Epidermal melanocyte (primary cell): ENCODE measurements around the gene SFT2D1.
"Not testable (repeated sequence)": the region's sequence is repeated elsewhere in the genome, so short reads cannot be mapped to it uniquely, and the experiment has no call there.

ENCODE experiments used
- DNase-seq: peaks from one replicate; pipeline ENCODE4 v3.0.0; 2011; ENCODE audit warnings: low spot score; ENCODE audit not compliant: insufficient read length

The SFT2D1 gene

DNA sequence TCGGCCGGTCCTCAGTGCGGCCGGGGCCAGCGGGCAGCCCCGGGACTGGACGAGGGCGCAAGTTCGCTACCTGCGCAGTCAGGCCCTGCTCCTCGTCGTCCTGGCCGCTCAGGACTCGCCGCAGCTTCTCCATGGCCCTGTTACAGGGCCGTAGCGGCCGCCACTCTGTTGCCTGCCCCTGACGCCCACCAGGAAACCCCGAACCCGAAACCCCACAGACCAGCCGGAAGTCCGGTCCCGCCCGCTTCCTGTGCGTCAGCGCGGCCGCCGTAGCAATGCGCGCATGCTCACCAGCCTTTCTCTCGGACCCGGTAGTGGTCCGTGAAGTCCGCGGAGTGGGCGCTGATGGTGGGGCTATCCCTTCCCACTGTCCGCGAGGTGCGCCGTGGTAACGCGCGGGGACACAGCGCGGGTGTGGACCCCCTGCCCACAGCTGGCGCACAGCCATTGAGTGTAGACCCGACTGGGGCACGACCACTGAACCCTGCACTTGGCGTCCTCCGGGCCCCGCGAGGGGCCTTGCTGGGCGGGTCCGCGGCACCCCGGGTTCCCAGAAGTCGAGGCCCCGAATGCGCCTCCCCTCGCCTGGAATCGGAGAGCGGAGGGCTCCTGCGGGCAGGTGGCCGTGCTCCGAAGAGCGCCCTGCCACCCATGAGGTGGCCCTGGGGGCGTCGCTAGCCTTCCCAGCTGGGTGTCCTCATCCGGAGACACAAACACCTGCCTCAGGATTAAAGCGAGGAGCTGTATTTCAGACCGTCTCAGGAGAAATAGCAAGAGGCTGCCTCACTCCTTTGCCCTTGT is at the start of gene SFT2D1:
Gene SFT2D1, minus strand, starts transcription at position 197 of the 801 bp plus-strand sequence. Its CDS starts 64 bp downstream, at position 133.
- DNase-seq, result peak; percentile 73

DNA sequence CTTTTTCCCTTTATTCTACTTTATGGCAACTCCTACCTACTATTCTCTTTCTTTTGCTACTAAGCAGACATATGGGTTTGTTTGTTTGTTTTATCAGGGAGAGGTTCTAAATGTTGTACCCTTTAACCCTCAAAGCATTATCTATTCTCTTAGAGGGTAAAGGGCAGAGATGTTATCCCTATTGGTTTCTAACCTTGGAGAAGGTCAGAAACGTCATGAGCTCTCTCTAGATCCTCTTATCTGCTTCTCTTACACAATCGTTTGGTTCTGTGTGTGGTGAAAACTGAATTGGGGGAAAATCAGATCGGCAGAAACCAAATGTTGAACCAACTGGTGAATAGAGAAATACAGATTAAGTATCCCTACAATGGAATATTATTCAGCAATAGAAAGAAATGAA is 46.8 kb upstream of the SFT2D1 start:
- DNase-seq, result no peak

DNA sequence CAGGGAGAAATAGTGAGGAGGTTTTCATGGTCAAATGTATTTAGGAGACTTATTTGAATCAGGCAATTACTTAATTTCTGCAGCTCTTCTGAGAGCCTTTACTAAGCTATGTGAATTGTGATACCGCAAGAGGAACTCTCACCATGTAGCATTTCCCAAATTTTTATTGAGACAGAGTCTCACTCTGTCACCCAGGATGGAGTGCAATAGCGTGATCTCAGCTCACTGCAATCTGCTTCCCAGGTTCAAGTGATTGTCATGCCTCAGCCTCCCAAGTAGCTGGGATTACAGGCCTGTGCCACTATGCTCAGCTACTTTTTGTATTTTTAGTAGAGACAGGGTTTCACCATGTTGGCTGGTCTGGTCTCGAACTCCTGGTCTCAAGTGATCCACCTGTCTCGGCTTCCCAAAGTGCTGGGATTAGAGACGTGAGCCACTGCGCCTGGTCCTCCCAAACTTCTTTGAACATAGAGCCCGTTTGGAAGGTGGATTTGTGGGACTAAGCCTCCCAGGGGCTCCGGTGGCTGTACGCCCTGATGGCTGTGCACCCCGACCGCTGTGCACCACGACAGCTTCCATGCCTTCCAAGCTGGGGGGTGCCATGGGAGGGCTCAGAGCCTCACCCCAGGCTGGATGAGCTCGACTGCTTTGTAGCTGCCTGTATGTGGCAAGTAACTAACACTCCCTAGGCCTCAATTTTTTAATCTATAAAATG is 46.1 kb upstream of the SFT2D1 start:
- no peak for DNase-seq

DNA sequence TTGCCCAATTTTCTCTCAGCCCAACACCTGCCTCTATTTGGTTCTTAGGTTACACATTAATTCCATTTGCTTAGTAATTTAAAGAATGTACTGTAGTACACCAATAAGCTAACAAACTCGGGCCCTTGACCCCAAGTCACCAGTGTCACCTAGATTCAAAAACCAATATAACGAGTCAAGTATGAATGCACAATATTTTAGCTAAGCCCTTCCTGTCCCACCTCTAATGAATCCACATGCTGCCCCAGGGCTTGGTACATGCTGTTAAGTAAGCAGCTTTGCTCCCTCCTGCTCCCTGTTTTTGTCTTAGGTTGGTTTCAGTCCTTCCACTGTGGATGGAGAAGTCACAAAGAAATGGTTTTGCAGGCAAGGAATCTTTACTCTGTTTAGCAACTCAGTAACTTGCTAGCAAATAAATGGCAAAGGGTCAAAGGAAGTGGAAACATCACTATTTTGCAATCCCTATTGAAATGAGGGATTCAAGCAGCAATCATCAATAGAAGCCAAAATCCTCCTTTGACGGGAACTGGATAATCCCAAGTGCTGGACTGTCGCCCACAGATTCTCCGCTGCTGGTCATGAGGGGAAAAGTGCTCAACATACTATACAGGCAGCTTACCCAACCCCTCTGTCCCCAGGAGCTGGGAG is 45.4 kb upstream of the SFT2D1 start:
- DNase-seq, result no peak

DNA sequence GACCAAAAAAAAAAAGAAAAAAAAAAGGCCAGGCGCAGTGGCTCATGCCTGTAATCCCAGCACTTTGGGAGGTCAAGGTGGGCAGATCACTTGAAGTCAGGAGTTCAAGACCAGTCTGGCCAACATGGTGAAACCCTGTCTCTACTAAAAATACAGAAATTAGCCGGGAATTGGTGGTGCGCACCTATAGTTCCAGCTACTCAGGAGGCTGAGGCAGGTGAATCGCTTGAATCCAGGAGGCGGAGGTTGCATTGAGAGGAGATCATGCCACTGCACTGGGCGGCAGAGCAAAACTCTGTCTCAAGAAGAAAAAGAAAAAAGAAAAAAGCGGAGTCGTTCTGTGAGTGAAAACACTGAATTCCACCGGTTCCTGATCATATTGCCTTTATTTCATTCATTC is 44.8 kb upstream of the SFT2D1 start:
- DNase-seq, result not testable (repeated sequence)

DNA sequence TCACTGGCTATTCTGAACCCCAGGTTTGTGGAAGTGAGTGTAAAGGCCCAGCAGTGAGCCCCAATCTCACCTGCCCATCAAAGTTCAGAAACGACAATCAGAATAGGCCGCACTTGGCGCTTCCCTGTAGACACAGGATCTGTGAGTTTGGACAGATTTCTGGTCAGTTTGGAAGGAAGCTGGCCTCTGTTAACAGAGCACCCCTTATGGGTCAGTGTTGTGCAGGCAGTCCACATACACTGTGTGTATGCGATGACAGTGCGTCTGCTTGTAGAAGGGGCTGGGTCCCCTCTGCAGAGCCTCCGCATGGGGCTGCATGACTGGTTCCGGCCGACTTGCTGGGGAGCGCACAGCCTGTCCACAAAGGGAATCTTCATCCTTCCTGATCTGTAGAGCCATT is 43.8 kb upstream of the SFT2D1 start:
- no peak for DNase-seq

DNA sequence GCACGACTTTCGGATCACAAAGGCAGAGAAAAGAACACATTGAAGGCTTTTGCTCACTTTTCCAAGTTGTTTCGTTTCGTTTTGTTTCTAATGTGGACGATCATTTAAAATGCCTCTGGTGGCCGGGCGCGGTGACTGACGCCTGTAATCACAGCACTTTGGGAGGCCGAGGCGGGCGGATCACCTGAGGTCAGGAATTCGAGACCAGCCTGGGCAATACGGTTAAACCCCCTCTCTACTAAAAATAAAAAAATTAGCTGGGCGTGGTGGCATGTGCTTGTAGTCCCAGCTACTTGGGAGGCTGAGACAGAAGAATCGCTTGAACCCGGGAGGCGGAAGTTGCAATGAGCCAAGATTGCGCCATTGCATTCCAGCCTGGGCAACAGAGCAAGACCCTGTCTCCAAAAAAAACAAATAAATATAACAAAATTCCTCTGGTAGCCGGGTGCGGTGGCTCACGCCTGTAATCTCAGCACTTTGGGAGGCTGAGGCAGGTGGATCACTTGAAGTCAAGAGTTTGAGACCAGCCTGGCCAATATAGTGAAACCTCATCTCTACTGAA is 41.5 kb upstream of the SFT2D1 start:
- not testable (repeated sequence) for DNase-seq

DNA sequence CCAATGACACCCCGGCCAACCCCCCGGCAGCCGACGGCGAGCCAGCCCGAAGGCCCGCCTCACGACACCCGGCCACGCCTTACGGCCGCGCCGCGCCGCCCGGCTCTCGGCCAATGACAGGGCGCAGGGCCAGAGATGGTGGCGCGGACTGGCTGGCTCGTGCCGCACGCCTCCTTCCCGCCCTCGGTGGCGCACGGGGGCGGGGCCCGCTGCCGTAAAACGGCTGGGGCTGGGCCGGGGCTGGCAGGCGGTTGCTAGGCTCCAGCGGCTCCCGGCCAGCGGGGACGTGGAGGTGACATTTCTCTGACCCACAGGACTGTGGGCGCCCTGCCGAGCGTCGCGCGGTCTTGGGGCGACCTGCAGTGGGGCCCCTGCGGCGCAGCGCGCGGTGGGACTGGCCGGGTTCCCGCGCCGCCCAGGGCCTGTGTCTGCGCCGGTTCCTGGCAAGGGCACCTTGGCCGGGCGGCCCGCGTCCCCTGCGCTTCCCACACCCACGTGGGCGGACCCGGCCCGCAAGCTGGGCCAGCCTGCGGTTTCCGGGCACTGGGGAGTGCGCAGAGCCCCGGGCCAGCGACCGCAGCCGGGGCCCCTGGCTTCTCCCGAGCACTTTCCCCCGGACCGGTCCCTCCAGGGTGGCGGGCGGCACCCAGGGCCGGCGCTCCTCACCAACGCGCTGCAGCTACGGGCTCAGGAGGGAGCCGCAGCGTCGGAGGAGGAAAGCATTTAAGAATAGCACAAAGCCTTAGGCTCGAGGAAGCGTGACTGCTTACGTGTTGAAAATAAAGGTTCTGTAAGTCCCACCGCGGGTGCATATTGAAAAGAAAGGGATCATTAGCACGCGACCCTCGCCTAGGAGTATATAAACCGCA is 40.8 kb upstream of the SFT2D1 start, which contains the start of gene MPC1:
Gene MPC1, minus strand, starts transcription at position 8 of the 869 bp plus-strand sequence. CDS start 64 bp downstream, outside the sequence.
- peak; percentile 92 for DNase-seq

DNA sequence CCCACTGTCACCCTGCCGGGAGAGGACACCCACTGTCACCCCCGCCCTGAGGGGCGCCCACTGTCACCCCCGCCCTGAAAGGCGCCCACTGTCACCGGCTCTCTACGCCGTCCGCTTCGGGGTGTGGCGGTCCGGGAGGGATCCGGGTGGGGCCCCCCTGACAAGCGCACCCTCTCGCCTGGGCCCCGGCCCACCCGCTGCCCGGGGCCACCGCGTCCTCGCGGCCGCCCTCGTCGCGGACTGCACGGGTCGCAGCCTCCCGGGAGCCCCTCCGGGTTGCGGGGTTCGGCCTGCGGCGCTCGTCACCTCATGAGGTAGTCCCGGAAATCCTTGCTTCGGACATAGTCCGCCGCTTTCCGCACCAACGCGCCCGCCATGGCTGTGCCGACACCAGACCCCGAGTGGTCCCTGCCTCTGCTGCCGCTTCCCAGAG is 40.2 kb upstream of the SFT2D1 start:
- DNase-seq, result no peak

DNA sequence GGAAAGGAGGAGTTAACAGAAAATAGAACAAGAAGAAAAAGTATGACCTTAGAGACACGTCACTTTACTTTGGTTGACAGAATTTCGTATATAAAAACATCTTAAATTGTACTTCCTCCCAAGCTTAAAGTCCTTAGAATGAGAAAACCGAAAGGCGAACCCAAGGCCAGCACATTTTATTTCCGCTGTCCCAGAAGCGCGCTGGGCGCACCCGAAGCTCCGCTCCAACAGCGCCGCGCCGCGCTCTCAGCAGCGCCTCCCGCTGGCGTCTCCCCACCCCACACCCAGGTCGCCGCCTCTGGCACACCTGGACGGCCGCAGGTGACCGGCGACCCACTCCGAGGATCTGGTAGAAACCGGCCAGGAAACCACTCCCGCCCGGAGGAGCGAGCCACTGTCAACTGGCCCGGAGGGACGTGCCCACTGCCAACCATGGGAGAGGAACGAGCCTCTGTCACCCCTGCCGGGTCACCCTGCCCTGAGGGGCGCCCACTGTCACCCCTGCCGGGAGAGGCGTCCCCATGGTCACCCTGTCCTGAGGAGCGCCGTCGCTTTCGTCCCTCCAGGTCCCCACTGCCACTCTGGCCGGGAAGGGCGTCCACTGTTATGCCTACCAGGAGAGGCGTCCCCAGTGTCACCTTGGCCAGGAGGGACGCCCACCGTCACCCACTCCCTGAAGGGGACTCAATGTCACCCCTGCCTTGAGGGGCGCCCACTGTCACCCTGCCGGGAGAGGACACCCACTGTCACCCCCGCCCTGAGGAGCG is 39.6 kb upstream of the SFT2D1 start:
- no peak for DNase-seq

DNA sequence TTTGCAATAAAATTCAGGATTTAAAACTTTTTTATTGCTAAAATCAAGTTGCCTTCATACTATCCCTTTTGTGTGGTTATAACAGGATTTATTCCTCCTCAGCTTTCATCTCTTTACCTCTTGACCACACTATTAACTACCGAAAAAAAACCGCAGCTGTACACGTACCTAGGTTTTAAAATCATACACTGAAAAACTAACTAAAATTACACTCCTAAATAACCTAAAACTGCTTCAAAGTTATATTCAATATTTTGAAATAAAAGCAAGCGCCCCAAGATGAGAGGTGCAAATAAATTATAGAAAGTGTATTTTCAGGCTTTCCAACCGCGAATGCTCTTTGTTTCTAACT is 39.0 kb upstream of the SFT2D1 start:
- no peak for DNase-seq

DNA sequence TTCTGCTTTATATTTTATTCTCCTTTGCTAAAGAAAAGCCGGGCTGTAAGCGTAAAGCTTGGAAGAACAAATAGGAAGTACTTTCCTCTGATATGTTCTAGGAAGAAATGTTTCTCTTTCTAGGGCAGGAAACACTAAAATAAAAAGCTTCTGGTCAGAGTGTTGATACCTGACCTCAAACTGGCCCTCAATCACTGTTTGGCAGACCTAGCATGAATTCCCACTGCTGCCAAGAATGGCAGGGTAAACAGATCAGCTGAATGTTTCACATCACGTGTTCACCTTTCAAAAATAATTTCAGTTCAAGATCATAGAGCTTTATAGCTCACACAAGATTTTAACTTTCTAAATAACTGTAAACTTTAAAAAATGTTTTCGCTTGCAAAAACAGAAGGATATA is 37.5 kb upstream of the SFT2D1 start:
- no peak for DNase-seq

DNA sequence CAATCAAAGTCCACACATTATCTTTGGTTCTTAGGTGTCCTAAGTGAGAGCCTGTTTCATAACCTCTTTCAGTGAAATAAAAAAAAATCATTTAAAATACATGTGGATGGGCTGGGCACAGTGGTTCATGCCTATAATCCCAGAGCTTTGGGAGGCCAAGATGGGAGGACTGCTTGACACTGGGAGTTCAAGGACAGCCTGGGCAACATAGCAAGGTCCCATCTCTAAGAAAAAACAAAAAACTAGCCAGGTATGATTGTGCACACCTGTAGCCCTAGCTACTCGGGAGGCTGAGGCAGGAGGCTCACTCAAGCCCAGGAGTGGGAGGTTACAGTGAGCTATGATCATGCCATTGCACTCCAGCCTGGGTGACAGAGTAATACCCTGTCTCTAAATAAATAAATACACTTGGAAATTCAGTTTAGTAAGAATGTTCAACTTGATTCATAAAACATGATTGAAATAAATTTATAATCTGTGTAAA is 36.8 kb upstream of the SFT2D1 start:
- no peak for DNase-seq

DNA sequence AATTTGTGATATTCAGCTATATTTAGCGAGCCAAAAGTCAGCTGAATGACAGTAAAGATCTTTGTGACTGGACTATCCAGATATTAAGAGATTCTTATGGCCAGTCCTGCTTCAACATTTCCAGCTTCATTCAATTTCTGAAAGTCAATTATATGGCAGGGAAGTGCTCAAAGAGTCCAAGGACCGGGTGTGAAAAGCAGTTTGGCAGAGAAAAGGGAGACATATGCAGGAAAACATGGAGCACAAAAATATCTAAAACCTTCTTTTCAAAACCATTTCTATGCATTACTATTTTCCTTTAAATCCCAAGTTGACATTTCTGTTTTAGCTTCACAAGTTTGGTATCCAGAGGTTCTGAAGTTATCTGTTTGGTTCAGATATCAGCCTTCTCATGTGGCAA is 35.4 kb upstream of the SFT2D1 start:
- no peak for DNase-seq

DNA sequence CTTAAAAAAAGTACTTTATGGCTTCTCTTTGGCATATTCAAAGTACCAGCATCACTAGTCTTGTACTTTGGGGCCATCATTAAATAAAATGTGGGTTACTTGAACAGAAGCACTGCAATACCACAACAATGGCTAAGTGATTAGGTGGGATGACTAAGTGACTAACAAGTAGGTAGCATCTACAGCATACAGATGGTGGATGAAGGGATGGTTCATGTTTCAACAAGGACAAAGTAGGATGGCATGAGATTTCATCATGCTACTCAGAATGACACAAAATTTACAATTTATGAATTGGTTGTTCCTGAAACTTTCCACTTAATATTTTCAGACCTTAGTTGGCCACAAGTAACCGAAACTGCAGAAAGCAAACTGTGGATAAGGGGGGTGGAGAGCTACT is 32.7 kb upstream of the SFT2D1 start:
- no peak for DNase-seq

DNA sequence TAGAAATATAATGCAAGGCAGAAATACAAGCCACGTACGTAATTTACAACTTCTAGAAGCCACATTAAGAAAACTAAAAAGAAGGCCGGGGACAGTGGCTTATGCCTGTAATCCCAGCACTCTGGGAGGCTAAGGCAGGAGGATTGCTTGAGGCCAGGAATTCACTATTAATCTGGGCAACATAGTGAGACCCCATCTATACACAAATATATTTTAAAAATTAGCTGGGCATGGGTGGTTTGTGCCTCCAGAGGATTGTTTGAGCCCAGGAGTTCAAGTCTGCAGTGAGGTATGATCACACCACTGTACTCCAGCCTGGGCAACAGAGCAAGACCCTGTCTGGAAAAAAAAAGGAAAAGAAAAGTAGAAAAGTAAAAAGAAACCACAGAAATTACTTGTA is 28.1 kb upstream of the SFT2D1 start:
- DNase-seq, result no peak

DNA sequence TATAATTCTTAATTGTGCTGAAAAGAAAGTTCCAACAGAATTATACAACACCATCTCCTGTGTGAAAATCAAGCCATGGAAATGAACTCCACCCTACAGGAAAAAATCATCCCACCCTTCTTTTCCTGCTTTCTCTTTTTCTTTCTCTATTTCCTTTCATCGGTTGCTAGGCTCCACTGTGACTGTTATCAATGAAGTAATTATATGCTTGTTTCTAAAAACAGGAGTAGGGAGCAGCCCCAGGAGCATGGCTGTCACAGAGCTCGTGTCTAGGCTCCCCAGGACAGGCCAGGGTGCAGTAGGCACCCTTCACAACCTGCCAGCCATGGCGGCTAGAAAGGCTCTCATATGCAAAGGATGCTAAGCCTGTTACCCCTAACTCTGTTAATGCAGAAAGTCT is 27.4 kb upstream of the SFT2D1 start:
- no peak for DNase-seq

DNA sequence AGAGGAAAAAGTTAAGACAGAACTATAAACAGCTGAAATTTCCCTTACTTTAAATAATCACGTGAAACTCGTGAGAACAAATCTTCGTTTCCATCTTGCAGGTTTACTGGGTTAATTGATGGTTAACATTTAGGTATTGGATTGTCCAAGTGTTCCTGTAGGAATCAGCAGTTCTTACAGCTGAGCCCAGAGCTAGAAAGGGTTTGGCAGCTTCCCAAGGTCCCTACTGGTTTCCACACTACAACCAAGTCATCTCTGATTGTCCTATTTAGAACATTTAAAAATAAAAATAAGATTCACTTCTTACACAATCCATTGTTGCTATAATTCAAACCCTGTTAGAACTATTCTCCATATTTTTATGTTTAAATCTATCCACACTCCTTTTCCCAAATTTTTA is 24.6 kb upstream of the SFT2D1 start:
- DNase-seq, result no peak

DNA sequence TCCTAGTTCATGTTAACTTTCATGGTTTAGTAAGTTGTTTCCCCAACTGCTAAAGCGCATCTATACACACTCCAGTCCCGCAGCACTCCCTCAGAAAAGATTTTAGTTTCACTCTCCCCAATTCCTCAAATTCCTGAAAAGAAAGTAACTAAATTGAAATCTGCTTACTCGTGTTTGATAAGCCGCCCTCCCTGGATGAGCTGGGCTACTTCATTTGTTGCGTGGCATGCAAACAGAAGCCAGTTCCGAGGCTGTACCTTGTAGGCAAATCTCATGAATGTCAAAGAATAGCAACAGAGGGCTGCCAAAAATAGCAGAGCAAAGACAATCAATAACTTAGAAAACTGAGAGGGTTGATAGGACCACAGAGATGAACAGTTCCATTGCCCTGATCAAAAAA is 23.5 kb upstream of the SFT2D1 start:
- DNase-seq, result no peak

DNA sequence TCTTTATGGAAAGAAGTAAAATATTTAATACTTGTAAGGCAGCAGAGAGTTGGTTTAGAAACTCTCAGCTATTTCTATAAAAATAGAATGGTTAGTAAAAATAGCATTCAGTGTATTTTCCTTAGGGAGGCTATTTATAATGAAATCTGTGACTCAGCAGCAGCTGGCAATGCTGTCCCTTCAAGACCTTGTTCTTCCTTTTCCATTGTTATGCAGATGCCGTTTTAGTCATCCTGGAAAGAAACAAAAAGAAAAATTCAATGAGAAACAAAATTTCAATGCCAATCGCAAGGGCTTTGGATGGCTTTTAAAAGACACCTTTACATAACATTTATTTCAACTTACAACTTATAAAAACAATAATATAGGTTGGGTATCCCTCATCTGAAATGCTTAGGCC is 22.9 kb upstream of the SFT2D1 start:
- no peak for DNase-seq
